ENCODE results near the gene PIGT.

The PIGT gene

GRCh38 chr20:45432294-45432693, 16.4 kb downstream of the PIGT start:
- peak; percentile 70 for DNase-seq

DNA sequence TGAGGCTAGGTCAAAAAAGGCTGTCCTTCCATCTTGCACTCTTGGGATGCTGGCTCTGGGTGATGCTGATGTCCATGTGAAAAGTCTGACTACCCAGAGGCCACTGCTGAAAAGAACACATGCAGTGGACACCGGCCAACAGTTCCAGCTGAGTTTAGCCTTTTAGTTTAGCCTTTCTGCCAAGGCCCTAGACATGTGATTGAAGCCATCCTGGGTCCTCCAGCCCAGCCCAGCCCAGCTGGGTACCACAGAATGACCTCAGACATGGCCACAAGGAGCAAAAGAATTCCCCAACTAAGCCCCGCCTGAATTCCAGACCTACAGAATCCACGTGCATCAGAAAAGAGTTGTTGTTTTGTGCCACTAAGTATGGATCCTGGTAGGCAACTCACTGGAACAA, 17.4 kb downstream of the PIGT start:
- no peak for DNase-seq

GRCh38 chr20:45433976-45434375, 18.0 kb downstream of the PIGT start:
- DNase-seq = no peak

DNA sequence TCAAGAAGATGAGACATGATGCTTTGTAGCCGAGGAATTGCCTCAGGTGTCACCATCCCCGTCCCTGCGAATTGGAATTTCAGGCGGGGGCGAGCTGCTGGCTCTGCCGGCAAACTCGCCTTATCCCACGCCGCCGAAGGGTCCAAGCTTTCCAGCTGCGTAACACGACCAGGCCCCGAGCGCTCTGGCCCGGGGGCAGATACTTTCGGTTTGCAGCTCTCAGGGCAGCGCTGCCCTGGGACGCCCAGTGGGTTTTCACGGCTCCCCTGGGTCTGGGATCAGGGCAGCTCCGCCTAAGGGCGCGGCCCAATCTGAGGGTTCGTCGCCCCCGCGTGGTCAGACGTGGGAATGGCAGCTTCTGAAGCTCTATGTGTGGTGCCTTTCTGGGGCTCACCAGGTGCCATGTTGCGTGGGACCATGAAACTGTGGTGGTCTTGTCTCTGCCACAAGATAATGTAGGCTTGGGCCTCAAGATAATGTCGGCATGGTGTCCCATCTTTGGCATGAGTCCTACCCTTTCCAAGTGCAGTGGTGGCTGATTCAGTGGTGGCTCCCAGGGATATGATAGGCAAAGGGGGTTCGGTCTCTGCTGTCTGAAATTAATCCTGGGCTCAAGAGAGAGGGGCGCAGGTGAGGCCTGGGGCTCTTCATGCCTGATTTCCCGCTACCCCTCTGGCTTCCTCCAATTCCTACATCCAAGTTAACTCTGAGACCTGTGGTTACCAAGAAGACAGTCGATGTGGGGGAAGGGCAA, 21.0 kb downstream of the PIGT start:
- peak; percentile 59 for DNase-seq

GRCh38 chr20:45440424-45440823, 24.5 kb downstream of the PIGT start:
- DNase-seq = no peak

- no peak for DNase-seq
Observed at GRCh38 chr20:45440891-45441685, 25.1 kb downstream of the PIGT start.

DNA sequence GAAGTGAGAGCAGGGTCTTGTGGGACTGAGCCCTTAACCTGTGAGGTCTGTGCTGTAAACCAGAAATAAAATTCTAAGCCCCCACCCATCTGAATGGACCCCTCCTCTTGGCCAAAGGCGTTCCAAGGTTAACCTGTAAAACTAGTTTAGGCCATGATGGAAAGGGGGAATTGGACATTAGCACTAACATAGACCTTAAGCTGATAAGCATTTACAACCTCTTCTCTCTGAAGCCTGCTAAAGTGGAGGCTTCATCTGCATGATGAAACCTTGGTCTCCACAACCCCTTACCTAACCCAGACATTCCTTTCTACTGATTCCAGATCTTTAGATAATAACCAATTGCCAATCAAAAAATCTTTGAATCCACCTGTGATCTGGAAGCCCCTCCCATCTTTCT, 25.8 kb downstream of the PIGT start:
- DNase-seq = no peak

DNA sequence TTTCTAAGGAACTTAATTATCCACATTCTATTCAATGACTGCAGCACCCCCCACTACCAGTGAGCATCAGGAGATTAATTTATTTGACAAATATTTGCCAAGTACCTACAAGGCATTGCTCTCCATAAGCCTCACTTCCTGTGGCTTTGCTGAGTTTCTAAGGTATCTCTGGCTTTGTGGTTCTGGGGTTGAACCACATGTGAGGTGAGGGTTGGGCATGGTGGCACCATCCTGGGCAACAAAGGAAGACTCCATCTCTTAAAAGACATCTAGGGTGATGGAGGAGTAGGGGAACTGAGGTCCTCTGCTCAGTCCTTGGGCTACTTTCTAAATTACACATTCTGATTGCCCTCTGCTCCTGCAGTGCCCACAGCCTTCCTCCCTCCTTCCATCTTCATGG, 28.1 kb downstream of the PIGT start:
- DNase-seq = no peak

DNA sequence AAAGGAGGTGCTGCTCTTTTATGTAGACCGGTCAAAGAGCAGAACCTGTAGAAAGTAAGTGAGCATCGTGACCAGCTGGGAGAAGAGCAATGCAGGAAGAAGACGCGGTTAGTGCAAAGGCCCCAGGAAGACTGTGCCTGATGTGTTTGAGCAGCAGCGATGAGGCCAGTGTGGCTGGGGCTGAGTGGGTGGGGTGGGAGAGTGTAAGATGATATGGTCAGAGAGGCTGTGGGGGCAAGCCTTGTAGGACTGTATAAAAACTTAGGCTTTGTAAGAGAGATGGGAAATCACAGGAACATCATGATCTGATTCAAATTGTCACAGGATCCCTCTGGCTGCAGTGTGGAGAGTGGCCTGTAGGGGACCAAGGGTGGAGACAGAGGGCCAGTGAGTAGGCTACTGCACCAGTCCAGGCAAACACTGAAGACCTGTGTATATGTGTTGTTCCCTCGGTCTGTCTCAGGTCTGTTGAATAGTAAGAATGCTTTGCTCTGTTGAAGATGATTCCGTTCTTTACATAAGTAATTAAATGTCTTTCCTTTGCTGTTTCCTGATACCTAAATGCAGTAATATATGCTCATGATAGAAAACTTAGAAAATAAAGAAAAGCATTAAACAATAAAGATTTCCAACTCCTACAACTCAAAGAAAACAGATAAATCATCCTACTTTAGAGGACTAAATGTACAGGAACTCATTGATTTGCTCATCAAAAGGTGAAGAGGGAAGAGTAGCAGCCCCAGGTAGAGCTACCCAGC, 30.0 kb downstream of the PIGT start:
- DNase-seq = peak; percentile 14

DNA sequence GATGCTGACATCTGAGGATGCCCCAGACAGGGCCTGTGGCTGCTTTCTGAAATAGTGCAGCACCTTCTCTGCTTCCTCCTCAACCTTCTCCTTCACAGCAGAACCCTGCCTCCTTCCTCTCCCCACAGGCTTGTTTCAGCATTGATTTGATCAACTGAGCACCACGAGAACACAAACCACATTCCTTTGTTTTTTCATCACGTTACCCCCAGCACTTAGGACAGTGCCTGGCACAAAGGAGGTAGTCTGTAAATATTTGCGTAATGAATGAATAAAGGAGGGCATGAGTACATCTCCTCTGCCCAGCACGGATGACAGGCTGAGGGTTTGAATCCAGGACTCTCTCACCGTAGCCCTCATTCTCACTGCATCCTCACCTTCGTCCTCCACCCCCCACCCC, 32.3 kb downstream of the PIGT start:
- DNase-seq = no peak

DNA sequence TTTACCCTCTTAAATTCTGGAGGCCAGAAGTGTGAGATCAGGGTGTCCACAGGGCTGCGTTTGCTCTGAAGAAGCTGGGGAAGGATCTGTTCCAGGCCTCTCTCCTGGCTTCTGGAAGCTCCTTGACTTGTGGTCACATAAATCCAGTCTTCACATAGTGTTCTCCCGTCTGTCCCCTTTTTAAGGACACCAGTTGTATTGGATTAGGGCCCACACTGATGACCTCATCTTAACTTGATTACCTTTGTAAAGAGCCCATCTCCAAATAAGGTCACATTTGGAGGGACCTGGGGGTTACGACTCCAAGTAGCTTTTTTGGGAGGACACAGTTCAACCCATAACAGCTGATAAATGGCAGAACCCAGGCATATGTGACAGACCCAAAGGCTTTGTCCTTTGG, 33.6 kb downstream of the PIGT start:
- DNase-seq = no peak

GRCh38 chr20:45450097-45450818, 34.3 kb downstream of the PIGT start:
- peak; percentile 97 for DNase-seq

GRCh38 chr20:45452238-45452637, 36.3 kb downstream of the PIGT start:
- DNase-seq = no peak

DNA sequence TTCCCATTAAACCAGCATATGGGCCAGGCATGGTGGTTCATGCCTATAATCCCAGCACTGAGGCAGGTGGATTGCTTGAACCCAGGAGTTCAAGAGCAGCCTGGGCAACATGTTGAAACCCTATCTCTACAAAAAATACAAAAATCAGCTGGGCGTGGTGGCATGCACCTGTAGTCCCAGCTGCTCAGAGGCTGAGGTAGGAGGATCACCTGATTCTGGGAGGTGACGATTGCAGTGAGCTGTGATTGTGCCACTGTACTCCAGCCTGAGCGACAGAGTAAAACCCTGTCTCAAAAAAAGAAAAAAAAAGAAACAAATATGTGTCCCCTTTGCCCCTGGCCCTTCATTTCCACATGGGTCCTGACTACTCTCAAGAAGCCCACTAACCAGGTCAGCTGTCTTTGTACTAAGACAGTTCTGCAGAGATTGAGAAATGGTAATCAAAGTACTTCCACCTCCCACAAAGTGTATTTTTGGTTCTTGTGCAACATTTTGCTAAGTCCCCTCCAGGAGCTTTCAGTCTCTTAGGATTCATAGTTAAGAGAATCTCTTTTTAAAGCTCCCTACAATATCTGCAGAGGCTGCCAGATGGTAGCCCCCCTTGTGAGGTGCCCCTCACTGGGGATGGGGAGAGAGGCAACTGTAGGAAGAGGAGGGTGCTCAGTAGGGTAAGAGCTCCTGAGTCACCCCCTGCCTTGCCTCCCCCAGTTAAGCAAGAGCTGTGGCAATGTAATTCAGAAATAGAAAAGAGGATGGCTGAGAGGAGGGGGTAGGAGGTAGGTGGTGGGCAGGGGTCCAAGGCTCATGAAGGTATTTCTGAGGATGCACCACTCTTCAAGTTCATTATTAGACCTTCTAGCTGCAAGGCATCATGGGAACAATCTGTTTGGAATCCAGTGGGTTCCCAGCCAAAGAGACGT, 37.1 kb downstream of the PIGT start:
- DNase-seq = peak; percentile 45

DNA sequence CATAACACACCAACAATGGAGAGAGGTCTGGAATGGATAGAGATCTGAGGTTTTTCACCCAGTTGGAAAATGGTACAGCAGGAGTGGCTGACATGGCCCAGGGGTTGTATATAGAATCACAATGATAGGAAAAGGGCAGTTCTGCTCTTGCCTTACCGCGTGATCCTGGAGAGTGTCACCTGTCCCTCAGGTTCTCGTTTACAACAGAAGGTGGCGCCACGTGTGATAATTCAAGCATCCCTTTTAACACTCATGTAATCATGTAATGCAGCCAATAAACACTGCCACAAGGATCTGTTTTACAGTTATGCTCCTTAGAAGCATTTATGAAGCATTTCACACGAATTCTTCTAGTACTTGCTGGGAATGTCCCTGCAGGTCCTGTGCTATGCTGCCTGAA, 40.7 kb downstream of the PIGT start:
- no peak for DNase-seq

- DNase-seq = no peak
Observed at GRCh38 chr20:45459606-45460005, 43.7 kb downstream of the PIGT start.

DNA sequence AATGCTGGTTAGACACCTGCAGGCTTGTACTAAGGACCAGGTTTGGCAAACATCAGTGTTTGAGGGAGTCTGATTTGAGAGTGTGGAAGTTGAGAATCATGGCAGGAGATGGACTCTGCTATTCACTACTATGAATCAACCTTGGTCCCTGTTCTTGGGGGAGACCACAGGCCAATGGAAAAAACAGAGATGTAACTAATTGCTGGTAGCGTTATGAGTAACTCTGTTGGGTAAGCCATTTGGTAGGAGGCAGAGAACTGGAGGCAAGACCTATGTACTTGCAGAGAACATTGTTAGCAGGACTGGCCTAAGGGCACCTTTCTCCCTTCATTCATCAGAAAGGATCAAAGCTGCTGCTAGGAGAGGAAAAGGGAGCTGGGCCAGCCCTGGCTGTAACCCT, 45.3 kb downstream of the PIGT start:
- no peak for DNase-seq

GRCh38 chr20:45462711-45463509, 47.0 kb downstream of the PIGT start:
- no peak for DNase-seq

DNA sequence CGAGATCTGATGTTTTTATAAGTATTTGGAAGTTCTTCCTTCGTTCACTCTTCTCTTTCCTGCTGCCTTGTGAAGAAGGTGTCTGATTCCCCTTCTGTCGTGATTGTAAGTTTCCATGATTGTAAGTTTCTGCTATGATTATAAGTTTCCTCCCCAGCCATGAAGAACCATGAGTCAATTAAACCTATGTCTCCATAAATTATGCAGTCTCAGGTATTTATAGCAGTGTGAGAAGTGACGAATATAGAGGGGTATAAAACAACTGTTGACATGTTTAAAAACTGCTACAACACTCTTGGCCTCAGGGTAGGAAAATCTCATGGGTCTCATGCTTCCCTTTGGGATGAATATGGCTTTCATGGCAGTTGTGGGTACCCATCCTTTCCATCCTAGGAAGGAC, 47.8 kb downstream of the PIGT start:
- DNase-seq = no peak

- peak; percentile 92 for DNase-seq
Observed at GRCh38 chr20:45465491-45466266, 49.7 kb downstream of the PIGT start.
